GM23338 (cell line): ENCODE measurements around the gene AIG1. TPM values are rescaled to one million over a fixed set of nuclear protein-coding genes. Genes with fewer than 3 reads are reported as not detected.
"Not testable (repeated sequence)": the region's sequence is repeated elsewhere in the genome, so short reads cannot be mapped to it uniquely, and the experiment has no call there.

Experiments used
- ATAC-seq: fragments of 200-7000 bp; cut with Tn5 transposase; 3 replicates; pipeline ENCODE4 v1.9.1; 2020
- DNase-seq: peaks from one replicate; pipeline ENCODE4 v3.0.0-alpha.2; 2015; ENCODE audit warnings: low spot score
- H2AFZ ChIP-seq: fragments of 200-600 bp; sonication (generic); 2 replicates; pipeline ENCODE4 v1.8.0; 2016; ENCODE audit warnings: antibody characterized with exemption, mild to moderate bottlenecking, moderate library complexity
- H3F3A ChIP-seq: fragments of 200-600 bp; sonication (generic); replicated peaks from 2 replicates; pipeline ENCODE4 v1.8.0; 2017; ENCODE audit warnings: antibody characterized with exemption, mixed run types, low read depth
- H3K27ac ChIP-seq: fragments of 200-600 bp; sonication (generic); 2 replicates; pipeline ENCODE4 v1.6.1; 2016; ENCODE audit warnings: low read depth
- H3K27me3 ChIP-seq: fragments of 200-600 bp; sonication (generic); 2 replicates; pipeline ENCODE4 v1.8.0; 2016; ENCODE audit warnings: mild to moderate bottlenecking, mixed run types, moderate library complexity; ENCODE audit not compliant: insufficient read depth
- H3K36me3 ChIP-seq: fragments of 200-600 bp; sonication (generic); 2 replicates; pipeline ENCODE4 v1.8.0; 2016; ENCODE audit warnings: mild to moderate bottlenecking; ENCODE audit not compliant: insufficient read depth
- H3K4me1 ChIP-seq: fragments of 200-600 bp; sonication (generic); 2 replicates; pipeline ENCODE4 v1.8.0; 2016; ENCODE audit warnings: mild to moderate bottlenecking, moderate library complexity; ENCODE audit not compliant: insufficient read depth
- H3K4me2 ChIP-seq: fragments of 200-600 bp; sonication (generic); 2 replicates; pipeline ENCODE4 v1.7.1; 2017; ENCODE audit warnings: mixed run types
- H3K4me3 ChIP-seq: fragments of 200-600 bp; sonication (generic); 2 replicates; pipeline ENCODE4 v1.6.1; 2016; ENCODE audit warnings: mixed run types
- H3K79me2 ChIP-seq: fragments of 200-600 bp; sonication (generic); replicated peaks from 2 replicates; pipeline ENCODE4 v1.8.0; 2017; ENCODE audit warnings: mild to moderate bottlenecking; ENCODE audit not compliant: insufficient read depth
- H3K9me2 ChIP-seq: fragments of 200-600 bp; sonication (generic); 2 replicates; pipeline ENCODE4 v1.8.0; 2017; ENCODE audit not compliant: insufficient read depth
- H4K20me1 ChIP-seq: fragments of 200-600 bp; sonication (generic); replicated peaks from 2 replicates; pipeline ENCODE4 v1.8.0; 2017; ENCODE audit warnings: mild to moderate bottlenecking; ENCODE audit not compliant: insufficient read depth
- H3K27ac Mint-ChIP-seq: 2 replicates; pipeline ENCODE4 v1.8.0; 2020; ENCODE audit warnings: inconsistent platforms, mild to moderate bottlenecking, moderate library complexity, mixed read lengths
- H3K27me3 Mint-ChIP-seq: 3 replicates; pipeline ENCODE4 v1.8.0; 2022; ENCODE audit warnings: low read depth, mild to moderate bottlenecking, moderate library complexity, mixed read lengths, inconsistent platforms; ENCODE audit not compliant: insufficient read depth, poor library complexity
- H3K36me3 Mint-ChIP-seq: 3 replicates; pipeline ENCODE4 v1.8.0; 2021; ENCODE audit warnings: low read depth, mild to moderate bottlenecking, inconsistent platforms, moderate library complexity, mixed read lengths
- H3K4me1 Mint-ChIP-seq: 3 replicates; pipeline ENCODE4 v1.8.0; 2020; ENCODE audit warnings: mild to moderate bottlenecking, inconsistent platforms, mixed read lengths
- H3K4me3 Mint-ChIP-seq: 3 replicates; pipeline ENCODE4 v1.8.0; 2021; ENCODE audit warnings: moderate library complexity, mild to moderate bottlenecking, inconsistent platforms, mixed read lengths
- H3K9me3 Mint-ChIP-seq: 3 replicates; pipeline ENCODE4 v1.8.0; 2020; ENCODE audit warnings: moderate library complexity, mild to moderate bottlenecking, inconsistent platforms, mixed read lengths
- CREB1 ChIP-seq: fragments of 250-450 bp; sonication (Bioruptor Pico); IDR thresholded peaks from 2 replicates; pipeline ENCODE4 v1.5.0; 2020; ENCODE audit warnings: low read depth, mild to moderate bottlenecking, moderate library complexity
- EZH2 ChIP-seq: fragments of 200-600 bp; sonication (generic); IDR thresholded peaks from one replicate; pipeline ENCODE4 v1.8.0; 2017; ENCODE audit warnings: antibody characterized with exemption, mild to moderate bottlenecking, low read depth; ENCODE audit not compliant: unreplicated experiment
- EZH2phosphoT487 ChIP-seq: fragments of 200-600 bp; sonication (generic); IDR thresholded peaks from one replicate; pipeline ENCODE4 v1.8.1; 2018; ENCODE audit warnings: antibody characterized with exemption; ENCODE audit not compliant: unreplicated experiment
- JUNB ChIP-seq: IDR thresholded peaks from one replicate; pipeline ENCODE4 v1.6.1; 2016; ENCODE audit warnings: antibody characterized with exemption; ENCODE audit not compliant: unreplicated experiment
- NANOG ChIP-seq: IDR thresholded peaks from 2 replicates; pipeline ENCODE4 v1.6.1; 2016; ENCODE audit warnings: antibody characterized with exemption, borderline replicate concordance
- POLR2AphosphoS5 ChIP-seq: IDR thresholded peaks from 2 replicates; pipeline ENCODE4 v1.6.1; 2016; ENCODE audit warnings: antibody characterized with exemption, low read depth
- STAT1 ChIP-seq: IDR thresholded peaks from one replicate; pipeline ENCODE4 v1.6.1; 2016; ENCODE audit warnings: antibody characterized with exemption; ENCODE audit not compliant: unreplicated experiment
- ZNF114 ChIP-seq: fragments of 250-450 bp; sonication (Bioruptor Pico); IDR thresholded peaks from 2 replicates; pipeline ENCODE4 v1.5.0; 2020; ENCODE audit warnings: mild to moderate bottlenecking, moderate library complexity
- ZNF331 ChIP-seq: fragments of 250-450 bp; sonication (Bioruptor Pico); IDR thresholded peaks from 2 replicates; pipeline ENCODE4 v1.5.0; 2020; ENCODE audit warnings: low read depth, mild to moderate bottlenecking, moderate library complexity
- polyA plus RNA-seq: library from polyadenylated mRNA; unstranded; fragments of >200 nt; fragmentation: Nextera tagmentation; extraction: Ambion mirVana; gene quantifications from 2 replicates; pipeline ENCODE4 v1.2.1, GENCODE V29; 2016
- total RNA-seq: library from RNA; depleted of rRNA; stranded (reverse); fragments of >200 nt; shearing (Covaris generic); gene quantifications from 2 replicates; pipeline ENCODE4 v1.2.3, GENCODE V29; 2014
- TF ChIP-seq, protein P1 (sequence below): IDR thresholded peaks from 2 replicates; pipeline ENCODE4 v1.6.1; 2016; ENCODE audit warnings: antibody characterized with exemption
- TF ChIP-seq, protein P2 (sequence below), 2 experiments: fragments of 200-600 bp in 1 of 2; sonication (generic) in 1 of 2; conservative IDR thresholded peaks; 2 replicates each; pipeline versions ENCODE4 v1.5.1 to v1.6.1; 2016 to 2017; ENCODE audit warnings: antibody characterized with exemption in 2 of 2, low read depth in 2 of 2, mild to moderate bottlenecking in 2 of 2, moderate library complexity in 1 of 2
- TF ChIP-seq, protein P3 (sequence below): IDR thresholded peaks from one replicate; pipeline ENCODE4 v1.6.1; 2018; ENCODE audit warnings: antibody characterized with exemption; ENCODE audit not compliant: unreplicated experiment

The AIG1 gene
- total and polyA plus RNA-seq, 2 experiments from 2014 or later = 65.2 to 88.4 TPM

DNA sequence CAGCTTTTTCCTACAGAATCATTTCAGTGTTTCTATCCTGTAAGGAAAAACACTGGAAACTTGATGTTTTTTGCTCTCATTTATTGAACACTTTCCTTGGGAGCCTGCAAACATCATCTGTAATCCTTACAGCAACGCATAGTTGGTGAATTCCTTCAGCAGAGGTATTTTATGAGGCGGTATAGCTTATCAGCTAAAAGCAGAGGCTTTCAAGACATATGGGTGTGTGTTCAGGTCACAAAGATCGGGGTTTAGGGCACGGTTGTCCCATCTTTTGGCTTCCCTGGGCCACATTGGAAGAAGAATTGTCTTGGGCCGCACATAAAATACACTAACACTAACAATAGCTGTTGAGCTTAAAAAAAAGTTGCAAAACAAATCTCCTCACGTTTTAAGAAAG, 185.0 kb downstream of the AIG1 start:
- Mint-ChIP-seq H3K27ac (no peak overlapping the region), H3K36me3 (peaks cover 12% of the 10 kb centered on the region), H3K4me3 (no peak overlapping the region), H3K9me3 (peaks cover 6% of the 10 kb centered on the region; the same call in 2 of the 3 replicates), H3K27me3 (no peaks in the 10 kb centered on the region), H3K4me1 (peaks cover 6% of the 10 kb centered on the region)
- H3K79me2 ChIP-seq = no peaks in the 10 kb centered on the region
- no peak overlapping the region for H3K4me3 ChIP-seq
- no peak for DNase-seq
- H3K4me2 ChIP-seq = no peak overlapping the region
- H3K4me1 ChIP-seq = no peaks in the 10 kb centered on the region; the same call in 1 of the 2 replicates
- no peaks in the 10 kb centered on the region for H4K20me1 ChIP-seq
- no peak overlapping the region for H3K27ac ChIP-seq
- ATAC-seq = no peak
- no peak for TF ChIP-seq JUNB
- TF ChIP-seq EZH2phosphoT487 = no peak
- TF ChIP-seq ZNF114 = no peak
- TF ChIP-seq POLR2AphosphoS5 = no peak
- TF ChIP-seq ZNF331 (CRISPR knock-in tag) = no peak
- no peak for TF ChIP-seq CREB1 (CRISPR knock-in tag)
- no peak for TF ChIP-seq EZH2
- TF ChIP-seq, protein P1, sequence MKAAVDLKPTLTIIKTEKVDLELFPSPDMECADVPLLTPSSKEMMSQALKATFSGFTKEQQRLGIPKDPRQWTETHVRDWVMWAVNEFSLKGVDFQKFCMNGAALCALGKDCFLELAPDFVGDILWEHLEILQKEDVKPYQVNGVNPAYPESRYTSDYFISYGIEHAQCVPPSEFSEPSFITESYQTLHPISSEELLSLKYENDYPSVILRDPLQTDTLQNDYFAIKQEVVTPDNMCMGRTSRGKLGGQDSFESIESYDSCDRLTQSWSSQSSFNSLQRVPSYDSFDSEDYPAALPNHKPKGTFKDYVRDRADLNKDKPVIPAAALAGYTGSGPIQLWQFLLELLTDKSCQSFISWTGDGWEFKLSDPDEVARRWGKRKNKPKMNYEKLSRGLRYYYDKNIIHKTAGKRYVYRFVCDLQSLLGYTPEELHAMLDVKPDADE = no peak
- TF ChIP-seq, protein P2, sequence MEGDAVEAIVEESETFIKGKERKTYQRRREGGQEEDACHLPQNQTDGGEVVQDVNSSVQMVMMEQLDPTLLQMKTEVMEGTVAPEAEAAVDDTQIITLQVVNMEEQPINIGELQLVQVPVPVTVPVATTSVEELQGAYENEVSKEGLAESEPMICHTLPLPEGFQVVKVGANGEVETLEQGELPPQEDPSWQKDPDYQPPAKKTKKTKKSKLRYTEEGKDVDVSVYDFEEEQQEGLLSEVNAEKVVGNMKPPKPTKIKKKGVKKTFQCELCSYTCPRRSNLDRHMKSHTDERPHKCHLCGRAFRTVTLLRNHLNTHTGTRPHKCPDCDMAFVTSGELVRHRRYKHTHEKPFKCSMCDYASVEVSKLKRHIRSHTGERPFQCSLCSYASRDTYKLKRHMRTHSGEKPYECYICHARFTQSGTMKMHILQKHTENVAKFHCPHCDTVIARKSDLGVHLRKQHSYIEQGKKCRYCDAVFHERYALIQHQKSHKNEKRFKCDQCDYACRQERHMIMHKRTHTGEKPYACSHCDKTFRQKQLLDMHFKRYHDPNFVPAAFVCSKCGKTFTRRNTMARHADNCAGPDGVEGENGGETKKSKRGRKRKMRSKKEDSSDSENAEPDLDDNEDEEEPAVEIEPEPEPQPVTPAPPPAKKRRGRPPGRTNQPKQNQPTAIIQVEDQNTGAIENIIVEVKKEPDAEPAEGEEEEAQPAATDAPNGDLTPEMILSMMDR (conservative IDR thresholded peaks at IDR 0.05; ENCODE audit: low read depth in 2 of 2) = no peak
- TF ChIP-seq STAT1 = no peak
- no peak for TF ChIP-seq NANOG
- TF ChIP-seq, protein P3, sequence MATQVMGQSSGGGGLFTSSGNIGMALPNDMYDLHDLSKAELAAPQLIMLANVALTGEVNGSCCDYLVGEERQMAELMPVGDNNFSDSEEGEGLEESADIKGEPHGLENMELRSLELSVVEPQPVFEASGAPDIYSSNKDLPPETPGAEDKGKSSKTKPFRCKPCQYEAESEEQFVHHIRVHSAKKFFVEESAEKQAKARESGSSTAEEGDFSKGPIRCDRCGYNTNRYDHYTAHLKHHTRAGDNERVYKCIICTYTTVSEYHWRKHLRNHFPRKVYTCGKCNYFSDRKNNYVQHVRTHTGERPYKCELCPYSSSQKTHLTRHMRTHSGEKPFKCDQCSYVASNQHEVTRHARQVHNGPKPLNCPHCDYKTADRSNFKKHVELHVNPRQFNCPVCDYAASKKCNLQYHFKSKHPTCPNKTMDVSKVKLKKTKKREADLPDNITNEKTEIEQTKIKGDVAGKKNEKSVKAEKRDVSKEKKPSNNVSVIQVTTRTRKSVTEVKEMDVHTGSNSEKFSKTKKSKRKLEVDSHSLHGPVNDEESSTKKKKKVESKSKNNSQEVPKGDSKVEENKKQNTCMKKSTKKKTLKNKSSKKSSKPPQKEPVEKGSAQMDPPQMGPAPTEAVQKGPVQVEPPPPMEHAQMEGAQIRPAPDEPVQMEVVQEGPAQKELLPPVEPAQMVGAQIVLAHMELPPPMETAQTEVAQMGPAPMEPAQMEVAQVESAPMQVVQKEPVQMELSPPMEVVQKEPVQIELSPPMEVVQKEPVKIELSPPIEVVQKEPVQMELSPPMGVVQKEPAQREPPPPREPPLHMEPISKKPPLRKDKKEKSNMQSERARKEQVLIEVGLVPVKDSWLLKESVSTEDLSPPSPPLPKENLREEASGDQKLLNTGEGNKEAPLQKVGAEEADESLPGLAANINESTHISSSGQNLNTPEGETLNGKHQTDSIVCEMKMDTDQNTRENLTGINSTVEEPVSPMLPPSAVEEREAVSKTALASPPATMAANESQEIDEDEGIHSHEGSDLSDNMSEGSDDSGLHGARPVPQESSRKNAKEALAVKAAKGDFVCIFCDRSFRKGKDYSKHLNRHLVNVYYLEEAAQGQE = no peak
- no peaks in the 10 kb centered on the region for H3K36me3 ChIP-seq
- no peaks in the 10 kb centered on the region for H3F3A ChIP-seq
- H3K27me3 ChIP-seq = no peaks in the 10 kb centered on the region
- H3K9me2 ChIP-seq = 0 out of 2 replicates have a peak, but pooled peaks cover 4% of the 10 kb centered on the region
- no peak overlapping the region for H2AFZ ChIP-seq

DNA sequence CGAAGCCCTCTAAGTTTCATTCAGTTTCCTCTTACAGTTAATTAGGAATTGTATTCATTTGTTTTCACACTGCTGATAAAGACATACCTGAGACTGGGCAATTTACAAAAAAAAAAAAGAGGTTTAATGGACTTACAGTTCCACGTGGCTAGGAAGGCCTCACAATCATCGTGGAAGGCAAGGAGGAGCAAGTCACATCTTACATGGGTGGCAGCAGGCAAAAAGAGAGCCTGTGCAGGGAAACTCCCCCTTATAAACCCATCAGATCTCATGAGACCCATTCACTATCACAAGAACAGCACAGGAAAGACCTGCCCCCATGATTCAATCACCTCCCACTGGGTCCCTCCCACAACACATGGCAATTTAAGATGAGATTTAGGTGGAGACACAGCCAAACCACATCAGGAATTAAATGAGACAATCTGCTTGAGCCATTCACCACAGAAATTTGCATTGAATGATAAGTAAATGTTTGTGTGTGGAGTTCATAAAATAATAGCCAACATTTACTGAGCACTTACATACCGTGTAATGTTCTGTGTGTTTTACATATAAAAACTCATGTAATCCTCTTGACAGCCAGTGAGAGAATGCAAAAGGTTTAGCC, 185.6 kb downstream of the AIG1 start:
- not testable (repeated sequence) for H4K20me1 ChIP-seq, H3K79me2 ChIP-seq, H3K9me2 ChIP-seq, H3K27me3 Mint-ChIP-seq, H2AFZ ChIP-seq, H3K9me3 Mint-ChIP-seq, H3K36me3 ChIP-seq, ATAC-seq, H3K4me1 Mint-ChIP-seq, H3K4me2 ChIP-seq, H3K4me1 ChIP-seq, H3K27me3 ChIP-seq, DNase-seq, H3K27ac ChIP-seq, H3K4me3 Mint-ChIP-seq, H3K4me3 ChIP-seq, H3F3A ChIP-seq, H3K27ac Mint-ChIP-seq
- H3K36me3 Mint-ChIP-seq = peaks cover 12% of the 10 kb centered on the region
